GM12865 (cell line): Measurements from ENCODE around the gene OR10R2.

Source experiments
- DNase-seq: peaks from one replicate; pipeline ENCODE4 v3.0.0; 2010; ENCODE audit warnings: low read depth
- H3K4me3 ChIP-seq: 2 replicates; pipeline ENCODE4 v1.5.1; 2011; ENCODE audit warnings: mild to moderate bottlenecking, low read depth, low read length, control low read depth
- CTCF ChIP-seq: IDR thresholded peaks from 2 replicates; pipeline ENCODE4 v1.5.1; 2011; ENCODE audit warnings: low read length, control low read depth, low read depth, inconsistent platforms; ENCODE audit not compliant: insufficient read depth; ENCODE audit errors: missing control alignments

The OR10R2 gene

GRCh38 chr1:158496374-158496773 lies 24.4 kb downstream of the OR10R2 start:
- DNase-seq: peak; percentile 3

GRCh38 chr1:158506369-158506987 lies 34.5 kb downstream of the OR10R2 start:
- no peak overlapping the region for H3K4me3 ChIP-seq
- TF ChIP-seq CTCF: peak; percentile 57
- DNase-seq: peak; percentile 50

More at GRCh38 chr1:158496374-158496773, 24.4 kb downstream of the OR10R2 start:
- no peak overlapping the region for H3K4me3 ChIP-seq
- TF ChIP-seq CTCF: peak; percentile 22

- no peak for TF ChIP-seq CTCF
- no peak overlapping the region for H3K4me3 ChIP-seq
- no peak for DNase-seq
Measured at GRCh38 chr1:158507511-158507910, 35.5 kb downstream of the OR10R2 start.

- H3K4me3 ChIP-seq: no peak overlapping the region
- no peak for DNase-seq
- no peak for TF ChIP-seq CTCF
Measured at GRCh38 chr1:158509471-158510156, 37.6 kb downstream of the OR10R2 start.

GRCh38 chr1:158516966-158517365 lies 44.9 kb downstream of the OR10R2 start:
- TF ChIP-seq CTCF: no peak
- H3K4me3 ChIP-seq: no peak overlapping the region

GRCh38 chr1:158520021-158520420 lies 48.0 kb downstream of the OR10R2 start:
- no peak for TF ChIP-seq CTCF
- DNase-seq: no peak
- no peak overlapping the region for H3K4me3 ChIP-seq

More at GRCh38 chr1:158516966-158517365, 44.9 kb downstream of the OR10R2 start:
- no peak for DNase-seq

GRCh38 chr1:158520955-158521665 lies 49.1 kb downstream of the OR10R2 start:
- no peak for DNase-seq

More at GRCh38 chr1:158520955-158521665, 49.1 kb downstream of the OR10R2 start:
- no peak overlapping the region for H3K4me3 ChIP-seq
- no peak for TF ChIP-seq CTCF
